ENCODE results near the gene RUNX2.

DNA sequence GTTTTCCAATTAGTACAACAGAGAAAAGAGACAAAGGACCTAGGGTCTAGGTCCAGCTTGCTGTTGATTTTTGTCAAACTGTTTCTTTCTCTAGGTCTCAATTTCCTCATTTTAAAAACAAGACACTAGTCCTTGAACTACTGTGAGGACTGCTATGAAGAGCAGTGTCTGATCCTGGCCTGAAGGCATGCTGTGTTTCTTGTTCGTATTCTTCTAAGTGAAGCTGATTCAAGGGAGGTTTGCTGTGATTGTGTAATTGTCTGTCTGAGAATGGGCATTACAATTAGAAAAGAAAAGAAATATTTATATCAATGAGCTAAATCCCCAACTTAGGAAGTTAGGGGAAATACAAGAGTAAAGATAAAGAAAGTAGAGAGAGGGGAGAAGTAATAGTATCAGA is 277.8 kb downstream of the RUNX2 start:
- TF ChIP-seq, protein P1, sequence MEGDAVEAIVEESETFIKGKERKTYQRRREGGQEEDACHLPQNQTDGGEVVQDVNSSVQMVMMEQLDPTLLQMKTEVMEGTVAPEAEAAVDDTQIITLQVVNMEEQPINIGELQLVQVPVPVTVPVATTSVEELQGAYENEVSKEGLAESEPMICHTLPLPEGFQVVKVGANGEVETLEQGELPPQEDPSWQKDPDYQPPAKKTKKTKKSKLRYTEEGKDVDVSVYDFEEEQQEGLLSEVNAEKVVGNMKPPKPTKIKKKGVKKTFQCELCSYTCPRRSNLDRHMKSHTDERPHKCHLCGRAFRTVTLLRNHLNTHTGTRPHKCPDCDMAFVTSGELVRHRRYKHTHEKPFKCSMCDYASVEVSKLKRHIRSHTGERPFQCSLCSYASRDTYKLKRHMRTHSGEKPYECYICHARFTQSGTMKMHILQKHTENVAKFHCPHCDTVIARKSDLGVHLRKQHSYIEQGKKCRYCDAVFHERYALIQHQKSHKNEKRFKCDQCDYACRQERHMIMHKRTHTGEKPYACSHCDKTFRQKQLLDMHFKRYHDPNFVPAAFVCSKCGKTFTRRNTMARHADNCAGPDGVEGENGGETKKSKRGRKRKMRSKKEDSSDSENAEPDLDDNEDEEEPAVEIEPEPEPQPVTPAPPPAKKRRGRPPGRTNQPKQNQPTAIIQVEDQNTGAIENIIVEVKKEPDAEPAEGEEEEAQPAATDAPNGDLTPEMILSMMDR (IDR thresholded peaks at IDR 0.05) = no peak
- TF ChIP-seq POLR2A (IDR thresholded peaks at IDR 0.05) = no peak

Measured in Peyer's patch (tissue), 4 donors.